HCT116 (cell line): ENCODE results near the gene RNF145. TPM values are rescaled to one million over a fixed set of nuclear protein-coding genes. Genes with fewer than 3 reads are reported as not detected.

Source experiments
- ATAC-seq: fragments of 200-7000 bp; cut with Tn5 transposase; 2 replicates; pipeline ENCODE4 v1.9.1; 2020; ENCODE audit warnings: mild to moderate bottlenecking, moderate library complexity
- BruUV-seq: library from RNA; stranded (reverse); fragments of 400-500 nt; replicated peaks from 2 replicates; lab custom pipeline; 2021; lab: Mats Ljungman, UMichigan
- CTCF ChIA-PET: fragments of 300-600 bp; sonication (Branson Sonifier 250); formaldehyde crosslinking; loops from one replicate; lab custom pipeline; 2021; ENCODE audit warnings: antibody characterized with exemption; lab: Charles Lee
- POLR2A ChIA-PET: fragments of 300-600, 350-600 bp; sonication (Branson Sonifier 250); formaldehyde crosslinking; loops from one replicate; lab custom pipeline; 2021; ENCODE audit warnings: antibody characterized with exemption; lab: Charles Lee
- RAD21 ChIA-PET, 2 experiments: fragments of 300-600 bp; sonication (Branson Sonifier 250); formaldehyde crosslinking; loops; one replicate each; lab custom pipeline; 2023; ENCODE audit warnings: low total read pairs in 2 of 2; ENCODE audit not compliant: uncharacterized antibody in 2 of 2, unreplicated experiment in 2 of 2, low non-redundant PET in 1 of 2; lab: Charles Lee
- DNase-seq: peaks from one replicate; pipeline ENCODE4 v3.0.0-alpha.2; 2010; ENCODE audit warnings: low read depth, low spot score
- H2AFZ ChIP-seq: fragments of 200-600 bp; shearing (Covaris generic), sonication (generic); 2 replicates; pipeline ENCODE4 v1.6.1; 2017; ENCODE audit warnings: low read depth, mixed run types, mixed read lengths, antibody characterized with exemption, low read length; ENCODE audit not compliant: poor library complexity, severe bottlenecking
- H3K27ac ChIP-seq: 2 replicates; pipeline ENCODE4 v1.5.1; 2012; ENCODE audit warnings: low read depth, low read length
- H3K27me3 ChIP-seq: fragments of 200-600 bp; sonication (generic); 2 replicates; pipeline ENCODE4 v1.6.1; 2016; ENCODE audit warnings: mixed run types, low read length, mixed read lengths; ENCODE audit not compliant: insufficient read depth
- H3K36me3 ChIP-seq, 2 experiments: fragments of 200-500 bp in 1 of 2; fragments of 200-600 bp in 1 of 2; sonication (Bioruptor generic) in 1 of 2; sonication (generic) in 1 of 2; 2 replicates each; pipeline versions ENCODE4 v1.5.1 to v1.6.1; 2014 to 2016; ENCODE audit warnings: low read length in 2 of 2, inconsistent platforms in 1 of 2, mixed read lengths in 1 of 2, mixed run types in 1 of 2; ENCODE audit not compliant: insufficient read depth in 2 of 2, control insufficient read depth in 1 of 2
- H3K4me1 ChIP-seq, 2 experiments: fragments of 200-600 bp in 1 of 2; sonication (generic) in 1 of 2; 2 replicates each; pipeline versions ENCODE4 v1.5.1 to v1.6.1; 2012 to 2017; ENCODE audit warnings: low read length in 2 of 2, inconsistent platforms in 1 of 2, mild to moderate bottlenecking in 1 of 2, mixed read lengths in 1 of 2, mixed run types in 1 of 2, moderate library complexity in 1 of 2; ENCODE audit not compliant: insufficient read depth in 2 of 2, control insufficient read depth in 1 of 2
- H3K4me2 ChIP-seq: fragments of 200-600 bp; sonication (generic); 2 replicates; pipeline ENCODE4 v1.6.1; 2017; ENCODE audit warnings: mixed run types, low read length, mixed read lengths
- H3K4me3 ChIP-seq, 2 experiments: fragments of 200-600 bp in 1 of 2; sonication (generic) in 1 of 2; replicated peaks in 1 of 2; 2 replicates each; pipeline ENCODE4 v1.5.1; 2011 to 2016; ENCODE audit warnings: low read length in 2 of 2, control low read depth in 1 of 2, low read depth in 1 of 2, mild to moderate bottlenecking in 1 of 2, mixed read lengths in 1 of 2, mixed run types in 1 of 2
- H3K79me2 ChIP-seq: fragments of 200-600 bp; sonication (generic); 2 replicates; pipeline ENCODE4 v1.6.1; 2017; ENCODE audit warnings: mild to moderate bottlenecking, mixed run types, low read length, moderate library complexity, mixed read lengths; ENCODE audit not compliant: insufficient read depth
- H3K9ac ChIP-seq: fragments of 200-600 bp; sonication (generic); 2 replicates; pipeline ENCODE4 v1.6.1; 2016; ENCODE audit warnings: low read length, mixed read lengths
- H3K9me2 ChIP-seq: fragments of 200-600 bp; sonication (generic), shearing (Covaris generic); 2 replicates; pipeline ENCODE4 v1.6.1; 2017; ENCODE audit warnings: mixed run types, mild to moderate bottlenecking, moderate library complexity; ENCODE audit not compliant: insufficient read depth
- H3K9me3 ChIP-seq, 2 experiments: fragments of 200-500 bp in 1 of 2; fragments of 200-600 bp in 1 of 2; sonication (Bioruptor generic) in 1 of 2; sonication (generic) in 1 of 2; 2 replicates each; pipeline ENCODE4 v1.6.1; 2014 to 2017; ENCODE audit warnings: low read length in 2 of 2, mixed read lengths in 2 of 2, inconsistent platforms in 1 of 2, low read depth in 1 of 2, mild to moderate bottlenecking in 1 of 2, mixed run types in 1 of 2, moderate library complexity in 1 of 2; ENCODE audit not compliant: control insufficient read depth in 1 of 2, insufficient read depth in 1 of 2
- H4K20me1 ChIP-seq: fragments of 200-600 bp; sonication (generic), shearing (Covaris generic); 2 replicates; pipeline ENCODE4 v1.6.1; 2017; ENCODE audit warnings: mixed run types, mild to moderate bottlenecking, moderate library complexity; ENCODE audit not compliant: insufficient read depth
- CTCF ChIP-seq, 3 experiments: fragments of 200-600 bp in 1 of 3; sonication (generic) in 1 of 3; IDR thresholded peaks in 2 of 3; conservative IDR thresholded peaks in 1 of 3; 2 replicates each; pipeline ENCODE4 v1.5.1; 2012 to 2017; ENCODE audit warnings: low read depth in 2 of 3, low read length in 2 of 3, antibody characterized with exemption in 1 of 3, borderline replicate concordance in 1 of 3, control low read depth in 1 of 3, mild to moderate bottlenecking in 1 of 3, mixed read lengths in 1 of 3, mixed run types in 1 of 3, moderate library complexity in 1 of 3; ENCODE audit not compliant: insufficient read depth in 1 of 3
- ELF1 ChIP-seq: IDR thresholded peaks from 2 replicates; pipeline ENCODE4 v1.6.1; 2012; ENCODE audit warnings: low read depth, borderline replicate concordance
- FOSL1 ChIP-seq: IDR thresholded peaks from 2 replicates; pipeline ENCODE4 v1.6.1; 2012; ENCODE audit warnings: low read depth
- JUND ChIP-seq: IDR thresholded peaks from 2 replicates; pipeline ENCODE4 v1.6.1; 2012
- POLR2A ChIP-seq: IDR thresholded peaks from 2 replicates; pipeline ENCODE4 v1.7.0; 2011; ENCODE audit warnings: borderline replicate concordance; ENCODE audit not compliant: insufficient read depth, insufficient read length; ENCODE audit errors: extremely low read depth
- SIN3A ChIP-seq: IDR thresholded peaks from 2 replicates; pipeline ENCODE4 v1.6.1; 2012; ENCODE audit warnings: low read depth
- SP1 ChIP-seq: IDR thresholded peaks from 2 replicates; pipeline ENCODE4 v1.6.1; 2012; ENCODE audit warnings: low read depth
- TCF7L2 ChIP-seq: IDR thresholded peaks from 2 replicates; pipeline ENCODE4 v1.7.0; 2011; ENCODE audit warnings: borderline replicate concordance, inconsistent platforms; ENCODE audit not compliant: insufficient read depth, insufficient read length; ENCODE audit errors: extremely low read depth
- YY1 ChIP-seq: IDR thresholded peaks from 2 replicates; pipeline ENCODE4 v1.6.1; 2011; ENCODE audit warnings: low read length, low read depth, moderate library complexity, mild to moderate bottlenecking; ENCODE audit not compliant: insufficient replicate concordance; ENCODE audit errors: extremely low read depth
- ZFX ChIP-seq: fragments of 450-650 bp; IDR thresholded peaks from 2 replicates; pipeline ENCODE4 v1.6.1; 2017
- ZNF274 ChIP-seq: fragments of 200-500 bp; sonication (Bioruptor generic); IDR thresholded peaks from 2 replicates; pipeline ENCODE4 v1.6.1; 2014; ENCODE audit warnings: mild to moderate bottlenecking, low read depth, low read length, inconsistent platforms
- intact Hi-C: fragments of 100-400 bp; cut with micrococcal nuclease; formaldehyde crosslinking; loops from 2 replicates; pipeline ENCODE4 v1.10.0; 2022
- total RNA-seq: library from RNA; stranded (reverse); gene quantifications from one replicate; pipeline ENCODE4 v1.2.1, GENCODE V29; 2021; ENCODE audit not compliant: unreplicated experiment
- TF ChIP-seq, protein P1 (sequence below): IDR thresholded peaks from 2 replicates; pipeline ENCODE4 v1.6.1; 2011; ENCODE audit warnings: mild to moderate bottlenecking, low read length, moderate library complexity; ENCODE audit not compliant: insufficient replicate concordance; ENCODE audit errors: extremely low read depth
- TF ChIP-seq, protein P2 (sequence below): IDR thresholded peaks from 2 replicates; pipeline ENCODE4 v1.6.1; 2012; ENCODE audit warnings: low read depth

Gene RNF145
- total RNA-seq, 1 experiment from 2014 or later = 60.6 TPM

DNA sequence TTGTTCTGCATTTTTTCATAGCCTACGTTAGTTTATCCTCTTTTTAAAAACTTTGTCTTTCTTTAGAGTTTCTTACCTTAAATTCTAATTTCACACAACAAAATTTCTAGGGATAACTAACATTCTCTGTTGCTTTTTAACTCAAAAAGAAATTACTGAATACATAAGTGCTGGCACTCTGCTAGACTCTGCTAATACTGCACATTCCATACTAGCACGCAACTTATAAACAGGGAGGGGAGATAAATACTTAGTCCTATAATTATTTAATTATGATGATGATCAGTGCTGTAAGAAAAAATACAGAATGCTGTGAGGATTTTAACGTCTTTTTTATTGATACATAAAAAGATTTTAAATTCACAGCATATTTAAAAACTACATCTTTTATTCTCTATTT, 25.1 kb downstream of the RNF145 start:
- Histone ChIP-seq H3K4me2 (no peak overlapping the region), H3K4me1 (peaks cover 4 to 24% of the 10 kb centered on the region in 2 experiments; a peak in 3 of 4 replicates), H3K27me3 (no peaks in the 10 kb centered on the region), H3K79me2 (peaks cover 49% of the 10 kb centered on the region), H3K27ac (no peak overlapping the region), H2AFZ (no peak overlapping the region), H4K20me1 (peaks cover 3% of the 10 kb centered on the region; the same call in 1 of the 2 replicates), H3K9ac (no peak overlapping the region), H3K9me3 (no peaks in the 10 kb centered on the region), H3K4me3 (no peak overlapping the region), H3K9me2 (no peaks in the 10 kb centered on the region), H3K36me3 (no peaks in the 10 kb centered on the region; a peak in 2 of 4 replicates)
- DNase-seq (no peak), ATAC-seq (no peak)
- POLR2A ChIA-PET = no interaction called here
- TF ChIP-seq TCF7L2 (no peak), POLR2A (no peak), ELF1 (no peak), JUND (no peak), ZFX (no peak), CTCF (IDR thresholded peaks at IDR 0.05 in 2 of 3, conservative IDR thresholded peaks at IDR 0.05 in 1 of 3; ENCODE audit: borderline replicate concordance in 1 of 3, insufficient read depth in 1 of 3, low read depth in 2 of 3, low read length in 2 of 3) (no peak), ZNF274 (no peak), YY1 (no peak), SIN3A (no peak), FOSL1 (no peak), SP1 (no peak)
- TF ChIP-seq, protein P1, sequence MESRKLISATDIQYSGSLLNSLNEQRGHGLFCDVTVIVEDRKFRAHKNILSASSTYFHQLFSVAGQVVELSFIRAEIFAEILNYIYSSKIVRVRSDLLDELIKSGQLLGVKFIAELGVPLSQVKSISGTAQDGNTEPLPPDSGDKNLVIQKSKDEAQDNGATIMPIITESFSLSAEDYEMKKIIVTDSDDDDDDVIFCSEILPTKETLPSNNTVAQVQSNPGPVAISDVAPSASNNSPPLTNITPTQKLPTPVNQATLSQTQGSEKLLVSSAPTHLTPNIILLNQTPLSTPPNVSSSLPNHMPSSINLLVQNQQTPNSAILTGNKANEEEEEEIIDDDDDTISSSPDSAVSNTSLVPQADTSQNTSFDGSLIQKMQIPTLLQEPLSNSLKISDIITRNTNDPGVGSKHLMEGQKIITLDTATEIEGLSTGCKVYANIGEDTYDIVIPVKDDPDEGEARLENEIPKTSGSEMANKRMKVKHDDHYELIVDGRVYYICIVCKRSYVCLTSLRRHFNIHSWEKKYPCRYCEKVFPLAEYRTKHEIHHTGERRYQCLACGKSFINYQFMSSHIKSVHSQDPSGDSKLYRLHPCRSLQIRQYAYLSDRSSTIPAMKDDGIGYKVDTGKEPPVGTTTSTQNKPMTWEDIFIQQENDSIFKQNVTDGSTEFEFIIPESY = no peak
- TF ChIP-seq, protein P2, sequence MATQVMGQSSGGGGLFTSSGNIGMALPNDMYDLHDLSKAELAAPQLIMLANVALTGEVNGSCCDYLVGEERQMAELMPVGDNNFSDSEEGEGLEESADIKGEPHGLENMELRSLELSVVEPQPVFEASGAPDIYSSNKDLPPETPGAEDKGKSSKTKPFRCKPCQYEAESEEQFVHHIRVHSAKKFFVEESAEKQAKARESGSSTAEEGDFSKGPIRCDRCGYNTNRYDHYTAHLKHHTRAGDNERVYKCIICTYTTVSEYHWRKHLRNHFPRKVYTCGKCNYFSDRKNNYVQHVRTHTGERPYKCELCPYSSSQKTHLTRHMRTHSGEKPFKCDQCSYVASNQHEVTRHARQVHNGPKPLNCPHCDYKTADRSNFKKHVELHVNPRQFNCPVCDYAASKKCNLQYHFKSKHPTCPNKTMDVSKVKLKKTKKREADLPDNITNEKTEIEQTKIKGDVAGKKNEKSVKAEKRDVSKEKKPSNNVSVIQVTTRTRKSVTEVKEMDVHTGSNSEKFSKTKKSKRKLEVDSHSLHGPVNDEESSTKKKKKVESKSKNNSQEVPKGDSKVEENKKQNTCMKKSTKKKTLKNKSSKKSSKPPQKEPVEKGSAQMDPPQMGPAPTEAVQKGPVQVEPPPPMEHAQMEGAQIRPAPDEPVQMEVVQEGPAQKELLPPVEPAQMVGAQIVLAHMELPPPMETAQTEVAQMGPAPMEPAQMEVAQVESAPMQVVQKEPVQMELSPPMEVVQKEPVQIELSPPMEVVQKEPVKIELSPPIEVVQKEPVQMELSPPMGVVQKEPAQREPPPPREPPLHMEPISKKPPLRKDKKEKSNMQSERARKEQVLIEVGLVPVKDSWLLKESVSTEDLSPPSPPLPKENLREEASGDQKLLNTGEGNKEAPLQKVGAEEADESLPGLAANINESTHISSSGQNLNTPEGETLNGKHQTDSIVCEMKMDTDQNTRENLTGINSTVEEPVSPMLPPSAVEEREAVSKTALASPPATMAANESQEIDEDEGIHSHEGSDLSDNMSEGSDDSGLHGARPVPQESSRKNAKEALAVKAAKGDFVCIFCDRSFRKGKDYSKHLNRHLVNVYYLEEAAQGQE = no peak
- intact Hi-C loops = no loop called here
- no TSS peak for BruUV-seq
- RAD21 ChIA-PET = no interaction called here
- CTCF ChIA-PET = no interaction called here
